Measurements from ENCODE around the gene KRTAP4-3.
"Not testable (repeated sequence)": the region's sequence is repeated elsewhere in the genome, so short reads cannot be mapped to it uniquely, and the experiment has no call there.

KRTAP4-3 gene

DNA sequence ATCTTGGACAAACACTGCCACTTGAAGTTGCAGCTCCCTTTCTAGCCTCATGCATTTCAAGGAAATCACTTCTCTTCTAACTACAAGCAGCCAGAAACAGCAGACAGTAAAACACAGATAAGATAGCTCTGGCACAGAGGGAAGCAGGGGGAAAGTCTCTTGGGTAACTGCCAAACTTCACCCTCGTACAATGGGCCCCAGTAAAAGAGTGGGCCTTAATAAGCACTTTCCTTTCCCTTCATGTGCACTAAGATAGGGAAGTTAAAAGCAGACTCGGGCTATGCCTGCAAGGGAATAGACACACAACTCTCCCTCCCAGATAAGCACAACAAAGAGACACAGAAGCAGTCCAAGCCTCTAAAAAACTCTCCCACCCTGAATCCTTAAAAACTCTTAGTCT, 14.2 kb downstream of the KRTAP4-3 start:
- H3K4me3 ChIP-seq (ENCODE audit: low read depth, low read length) = no peak overlapping the region

DNA sequence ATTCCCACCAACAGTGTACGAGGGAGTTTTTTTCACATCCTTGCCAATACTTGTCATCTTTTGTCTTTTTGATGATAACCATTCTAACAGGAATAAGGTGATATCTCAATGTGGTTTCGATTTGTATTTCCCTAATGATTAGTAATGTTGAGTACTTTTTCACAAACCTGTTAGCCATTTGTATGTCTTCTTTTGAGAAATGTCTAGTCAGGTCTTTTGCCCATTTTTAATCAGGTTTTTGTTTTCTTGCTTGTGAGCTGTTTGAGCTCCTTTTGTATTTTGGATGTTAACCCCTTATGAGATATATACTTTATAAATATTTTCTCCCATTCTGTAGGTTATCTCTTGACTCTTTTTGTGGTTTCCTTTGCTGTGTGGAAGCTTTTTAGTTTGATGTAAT, 16.5 kb downstream of the KRTAP4-3 start:
- H3K4me3 ChIP-seq (ENCODE audit: low read depth, low read length) = no peak overlapping the region

GRCh38 chr17:41150026-41150425, 18.0 kb downstream of the KRTAP4-3 start:
- no peak overlapping the region for H3K4me3 ChIP-seq (ENCODE audit: low read depth, low read length)

DNA sequence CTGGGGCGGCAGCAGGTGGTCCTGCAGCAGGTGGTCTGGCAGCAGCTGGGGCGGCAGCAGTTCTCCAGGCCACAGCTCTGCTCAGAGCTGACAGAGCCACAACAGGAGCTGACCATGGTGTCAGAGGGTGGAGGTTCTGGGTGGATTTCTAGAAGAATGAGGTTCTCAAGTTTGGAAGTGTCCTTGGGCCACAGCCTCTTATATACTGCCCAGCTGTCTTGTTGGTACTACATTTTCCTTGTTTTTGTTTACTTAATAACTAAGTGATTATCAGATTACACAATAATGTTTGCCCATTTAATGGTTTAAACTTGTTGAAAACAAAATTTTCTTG, 18.4 kb downstream of the KRTAP4-3 start, which contains the start of gene KRTAP4-5:
KRTAP4-5 (minus strand) TSS at position 174 of the 334 bp plus-strand sequence; CDS start at position 116, 58 bp downstream.
- no peak within 1 kb of the TSS for H3K4me3 ChIP-seq (ENCODE audit: low read depth, low read length)

- H3K4me3 ChIP-seq (ENCODE audit: low read depth, low read length) = not testable (repeated sequence)
These were observed 18.9 kb downstream of the KRTAP4-3 start for GRCh38 chr17:41148971-41149651.

DNA sequence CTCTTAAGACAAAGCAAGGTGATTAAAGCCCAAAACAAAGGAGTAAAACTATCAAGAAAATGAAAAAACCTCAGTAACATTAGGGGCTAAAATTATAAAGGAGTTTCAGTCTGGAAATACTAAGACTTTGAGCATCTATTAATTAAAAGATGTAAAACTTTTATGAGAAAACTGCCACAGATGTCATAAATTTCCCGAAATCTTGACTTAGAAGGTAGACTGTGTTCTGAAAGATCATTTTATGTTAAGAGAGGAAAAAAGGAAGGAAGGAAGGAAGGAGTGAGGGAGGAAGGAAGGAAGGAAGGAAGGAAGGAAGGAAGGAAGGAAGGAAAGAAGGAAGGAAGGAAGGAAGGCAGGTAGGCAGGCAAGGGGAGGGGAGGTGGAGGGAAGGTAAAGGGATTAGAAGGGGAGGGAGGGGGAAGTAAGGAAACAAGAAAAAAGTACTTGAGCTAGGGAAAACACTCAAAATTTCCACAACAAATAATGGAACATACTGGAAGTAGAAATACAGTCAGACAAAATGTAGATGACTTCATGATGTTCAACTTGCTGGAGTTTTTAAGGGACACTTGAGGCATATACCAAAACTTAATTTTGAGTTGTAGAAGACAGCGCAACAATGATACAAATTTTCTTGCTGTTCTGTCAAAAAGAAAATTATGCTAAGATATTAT, 20.4 kb downstream of the KRTAP4-3 start:
- H3K4me3 ChIP-seq (ENCODE audit: low read depth, low read length) = no peak overlapping the region

DNA sequence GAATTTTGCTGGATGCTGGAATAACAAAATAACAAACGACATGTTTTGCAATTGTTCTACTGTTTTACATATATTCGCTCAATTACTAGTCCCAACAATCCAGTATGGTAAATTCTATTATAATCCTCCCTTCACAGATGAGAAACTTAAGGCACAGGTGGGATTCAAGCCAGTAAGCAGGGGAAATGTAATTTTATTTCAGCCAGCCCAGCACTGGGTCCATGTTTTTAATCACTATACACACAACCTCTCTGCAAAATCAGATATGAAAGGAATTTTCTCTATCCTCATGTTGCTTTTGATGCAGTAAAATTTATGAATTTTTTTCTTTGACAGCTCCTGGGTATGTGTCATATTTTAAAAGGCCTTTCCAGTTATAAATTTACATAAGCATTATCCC, 22.8 kb downstream of the KRTAP4-3 start:
- no peak overlapping the region for H3K4me3 ChIP-seq (ENCODE audit: low read depth, low read length)

DNA sequence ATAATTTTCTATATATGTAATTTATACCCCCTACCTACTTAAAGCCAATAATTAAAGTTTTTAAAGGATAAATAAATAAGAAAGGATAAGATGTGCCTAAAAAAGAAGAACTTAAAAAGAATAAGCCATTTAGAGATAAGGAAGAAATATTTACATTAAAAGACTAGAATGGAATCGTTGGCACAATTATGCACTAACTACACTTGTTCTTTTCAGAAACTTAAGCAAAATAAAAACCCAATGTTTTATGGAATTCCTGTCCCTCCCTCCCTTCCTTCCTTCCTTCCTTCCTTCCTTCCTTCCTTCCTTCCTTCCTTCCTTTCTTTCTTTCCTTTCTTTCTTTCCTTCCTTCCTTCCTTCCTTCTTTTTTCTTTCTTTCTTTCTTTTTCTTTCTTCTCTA, 23.2 kb downstream of the KRTAP4-3 start:
- no peak overlapping the region for H3K4me3 ChIP-seq (ENCODE audit: low read depth, low read length)

DNA sequence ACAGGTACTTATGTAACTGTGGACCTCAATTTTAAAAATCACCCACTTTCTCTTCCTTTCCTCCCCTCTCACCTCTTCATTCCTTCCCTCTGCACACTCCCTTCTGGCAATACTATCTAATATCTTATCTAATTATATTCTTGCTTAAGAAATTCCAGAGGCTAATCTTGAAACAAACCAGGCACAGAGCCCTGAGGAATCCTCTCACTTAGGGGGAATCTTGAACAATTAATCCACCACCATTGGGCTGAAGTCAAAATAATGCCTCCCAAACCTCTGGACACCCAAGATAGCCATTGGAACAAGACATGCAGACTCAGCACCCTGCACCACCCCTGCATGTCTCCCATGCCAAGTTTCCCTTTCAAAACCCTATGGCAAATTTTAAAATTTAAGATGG, 26.7 kb downstream of the KRTAP4-3 start:
- no peak overlapping the region for H3K4me3 ChIP-seq (ENCODE audit: low read depth, low read length)

DNA sequence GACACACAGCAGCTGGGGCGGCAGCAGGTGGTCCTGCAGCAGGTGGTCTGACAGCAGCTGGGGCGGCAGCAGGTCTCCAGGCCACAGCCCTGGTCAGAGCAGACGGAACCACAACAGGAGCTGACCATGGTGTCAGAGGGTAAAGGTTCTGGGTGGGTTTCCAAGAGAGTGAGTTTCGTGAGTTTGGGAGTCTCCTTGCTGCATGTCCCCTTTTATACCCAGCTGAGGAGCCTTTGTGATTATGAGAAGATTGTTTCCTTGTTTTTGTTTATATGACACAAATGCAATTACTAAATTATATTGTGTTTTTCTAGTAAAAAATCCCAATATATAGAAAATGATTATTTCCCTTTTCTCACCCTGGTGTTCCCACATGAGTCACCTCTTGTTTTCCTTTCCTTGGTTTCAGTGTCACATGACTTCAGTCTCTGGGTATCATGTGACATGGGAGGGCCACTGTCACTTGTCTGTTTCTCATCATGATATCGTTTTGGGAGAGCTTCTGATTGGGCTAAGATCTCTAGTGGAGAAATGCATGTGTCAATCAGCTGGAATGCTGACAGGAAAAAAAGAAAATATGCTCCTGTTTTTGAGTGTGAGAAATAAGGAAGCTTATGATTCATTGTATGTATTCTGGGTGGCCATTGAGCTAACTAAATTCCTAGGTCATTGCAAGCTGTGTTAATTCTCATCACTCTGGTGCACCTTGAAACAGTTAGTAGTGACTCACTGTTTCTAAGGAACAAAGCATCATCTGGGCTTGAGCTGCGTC, 27.5 kb downstream of the KRTAP4-3 start, which contains the start of gene KRTAP4-6:
KRTAP4-6 (minus strand) TSS at position 185 of the 772 bp plus-strand sequence; CDS start at position 128, 57 bp downstream.
- no peak within 1 kb of the TSS for H3K4me3 ChIP-seq (ENCODE audit: low read depth, low read length)

- H3K4me3 ChIP-seq (ENCODE audit: low read depth, low read length) = not testable (repeated sequence)
These were observed 28.2 kb downstream of the KRTAP4-3 start for GRCh38 chr17:41139865-41140264.

- no peak overlapping the region for H3K4me3 ChIP-seq (ENCODE audit: low read depth, low read length)
These were observed 33.9 kb downstream of the KRTAP4-3 start for GRCh38 chr17:41133880-41134735.

DNA sequence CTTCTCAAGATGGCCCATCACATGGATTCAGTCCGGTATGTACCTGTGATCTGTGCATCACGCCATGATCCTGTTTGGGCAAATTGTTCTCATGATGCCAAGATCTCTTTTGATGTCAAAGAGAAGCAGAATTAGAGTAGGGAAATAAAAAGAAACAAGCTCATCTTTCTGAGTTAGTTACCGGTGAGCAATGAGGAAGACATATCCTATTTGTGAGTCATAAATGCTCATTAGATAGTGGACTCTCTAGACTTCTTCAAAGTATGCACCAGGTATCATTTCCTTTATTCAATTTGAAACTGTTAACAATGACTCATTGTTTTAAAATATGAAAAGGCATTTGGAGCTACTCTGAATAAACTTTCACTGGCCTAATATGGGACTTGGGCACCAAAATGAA, 36.0 kb downstream of the KRTAP4-3 start:
- no peak overlapping the region for H3K4me3 ChIP-seq (ENCODE audit: low read depth, low read length)

- no peak overlapping the region for H3K4me3 ChIP-seq (ENCODE audit: low read depth, low read length)
These were observed 40.6 kb downstream of the KRTAP4-3 start for GRCh38 chr17:41127371-41127770.

GRCh38 chr17:41126412-41126811, 41.6 kb downstream of the KRTAP4-3 start:
- no peak overlapping the region for H3K4me3 ChIP-seq (ENCODE audit: low read depth, low read length)

DNA sequence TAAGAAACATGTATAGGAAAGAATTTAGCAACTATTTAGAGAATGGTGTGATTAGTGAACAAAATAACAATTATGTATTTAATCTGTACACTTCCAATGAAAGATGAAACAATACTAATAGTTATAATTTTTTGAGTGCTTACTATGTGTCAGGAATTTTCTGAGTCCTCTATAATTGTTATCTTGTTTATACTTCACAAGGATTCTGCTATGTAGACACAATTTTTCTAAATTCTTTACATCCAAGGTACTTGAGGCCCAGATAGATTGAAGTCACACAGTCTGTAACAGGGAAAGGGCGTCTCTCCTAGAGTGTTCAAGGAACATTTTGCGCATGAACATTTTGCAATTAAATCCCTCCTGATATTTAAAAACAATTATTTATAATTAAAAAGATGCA, 43.0 kb downstream of the KRTAP4-3 start:
- no peak overlapping the region for H3K4me3 ChIP-seq (ENCODE audit: low read depth, low read length)

DNA sequence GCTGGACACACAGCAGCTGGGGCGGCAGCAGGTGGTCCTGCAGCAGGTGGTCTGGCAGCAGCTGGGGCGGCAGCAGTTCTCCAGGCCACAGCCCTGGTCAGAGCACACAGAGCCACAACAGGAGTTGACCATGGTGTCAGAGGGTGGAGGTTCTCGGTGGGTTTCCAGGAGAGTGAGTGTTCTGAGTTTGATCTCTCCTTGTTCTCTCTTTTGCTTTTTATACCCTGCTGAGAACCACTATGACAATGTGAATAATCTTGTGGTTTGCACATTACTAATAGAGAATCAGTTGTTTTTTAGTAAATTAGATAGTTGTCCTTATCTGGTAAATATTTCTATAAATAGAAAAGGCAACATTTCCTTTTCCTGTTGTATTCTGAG, 44.0 kb downstream of the KRTAP4-3 start, which contains the start of gene KRTAP4-12:
KRTAP4-12 (minus strand) TSS at position 192 of the 381 bp plus-strand sequence; CDS start at position 132, 60 bp downstream.
- H3K4me3 ChIP-seq (ENCODE audit: low read depth, low read length) = not testable (repeated sequence)

- not testable (repeated sequence) for H3K4me3 ChIP-seq (ENCODE audit: low read depth, low read length)
These were observed 44.6 kb downstream of the KRTAP4-3 start for GRCh38 chr17:41123292-41123990.

DNA sequence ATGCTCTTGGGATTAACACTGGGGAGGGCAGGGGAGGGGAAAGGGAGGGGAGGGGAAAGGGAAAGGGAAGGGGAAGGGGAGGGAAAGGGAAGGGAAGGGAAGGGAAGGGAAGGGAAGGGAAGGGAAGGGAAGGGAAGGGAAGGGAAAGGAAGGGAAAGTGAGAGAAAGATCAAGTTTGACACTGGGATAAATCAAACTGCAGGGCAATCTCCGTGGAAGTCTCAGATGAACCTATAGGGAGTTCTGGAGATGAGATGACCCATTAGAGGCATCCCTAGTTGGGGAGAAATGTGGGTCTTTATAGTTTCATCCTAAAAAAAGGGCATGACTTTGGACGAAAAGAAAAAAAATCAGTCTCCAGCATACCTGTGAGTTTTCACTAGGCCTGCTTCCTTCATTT, 46.3 kb downstream of the KRTAP4-3 start:
- no peak overlapping the region for H3K4me3 ChIP-seq (ENCODE audit: low read depth, low read length)
